Upper lobe of left lung (tissue), 6 donors: ENCODE results near the gene TMPRSS3. TPM values are rescaled to one million over a fixed set of nuclear protein-coding genes. Genes with fewer than 3 reads are reported as not detected.
A peak's percentile ranks its signal among the peaks of the same experiment; 100 is the strongest.

Experiments
- ATAC-seq, 2 donors: fragments of 200-7000 bp; cut with Tn5 transposase; one replicate each; pipeline ENCODE4 v1.9.1; 2022; ENCODE audit warnings: mild to moderate bottlenecking in 2 of 2, moderate library complexity in 2 of 2; ENCODE audit not compliant: low FRiP score in 2 of 2
- DNase-seq, 2 donors: peaks; one replicate each; pipeline ENCODE4 v3.0.0-alpha.2; 2019 to 2020
- H3K27ac ChIP-seq, 4 donors: fragments of 200-600 bp; sonication (generic); one replicate each; pipeline ENCODE4 v1.5.1; 2016 to 2019
- H3K27me3 ChIP-seq, 4 donors: fragments of 200-600 bp; sonication (generic); one replicate each; pipeline ENCODE4 v1.5.1; 2017 to 2019
- H3K36me3 ChIP-seq, 4 donors: fragments of 200-600 bp; sonication (generic); one replicate each; pipeline ENCODE4 v1.5.1; 2016 to 2019
- H3K4me1 ChIP-seq, 4 donors: fragments of 200-600 bp; sonication (generic); one replicate each; pipeline ENCODE4 v1.5.1; 2018 to 2019
- H3K4me3 ChIP-seq, 4 donors: fragments of 200-600 bp; sonication (generic); one replicate each; pipeline ENCODE4 v1.5.1; 2017 to 2019; ENCODE audit warnings: mild to moderate bottlenecking in 2 of 4, moderate library complexity in 1 of 4
- H3K9me3 ChIP-seq, 4 donors: fragments of 200-600 bp; sonication (generic); one replicate each; pipeline ENCODE4 v1.5.1; 2018 to 2019
- EP300 ChIP-seq, 4 donors: sonication (generic); formaldehyde crosslinking; IDR thresholded peaks; one replicate each; pipeline ENCODE4 v1.5.1; 2017; ENCODE audit warnings: antibody characterized with exemption in 4 of 4, control low read depth in 2 of 4
- POLR2A ChIP-seq, 4 donors: fragments of 450-650 bp; IDR thresholded peaks; one replicate each; pipeline ENCODE4 v1.5.1; 2016 to 2017; ENCODE audit warnings: antibody characterized with exemption in 4 of 4, mild to moderate bottlenecking in 2 of 4
- POLR2AphosphoS5 ChIP-seq, 2 donors: sonication (generic); formaldehyde crosslinking; IDR thresholded peaks; one replicate each; pipeline ENCODE4 v1.5.1; 2017; ENCODE audit warnings: antibody characterized with exemption in 2 of 2
- WGBS, 2 donors: methylation state at CpG; one replicate each; pipeline ENCODE4 v1.1.5; 2017 to 2018; 5-methylcytosine and 5-hydroxymethylcytosine counted together
- total RNA-seq, 6 donors: library from RNA; depleted of rRNA in 4 of 6; stranded (reverse); fragments of >200 nt in 4 of 6; gene quantifications; one replicate each; pipeline versions ENCODE4 v1.1.0 to v1.2.1, GENCODE V29; 2016 to 2021
- TF ChIP-seq, protein P1 (sequence below), 6 experiments: fragments of 450-650 bp in 4 of 6; fragments of 200-600 bp in 2 of 6; sonication (generic) in 2 of 6; IDR thresholded peaks; one replicate each; pipeline ENCODE4 v1.5.1; 2016 to 2019; ENCODE audit warnings: antibody characterized with exemption in 6 of 6
- donor health status: DM: no; HTN: no; CAD: no; lungs with moderate emphysema.
- donor health status: DM: no; HTN: yes; CAD: no; lungs with severe emphysema.

TMPRSS3 gene
- total RNA-seq, 6 donors from 2014 or later: 3.5 to 12.5 (median 5.8) TPM

DNA sequence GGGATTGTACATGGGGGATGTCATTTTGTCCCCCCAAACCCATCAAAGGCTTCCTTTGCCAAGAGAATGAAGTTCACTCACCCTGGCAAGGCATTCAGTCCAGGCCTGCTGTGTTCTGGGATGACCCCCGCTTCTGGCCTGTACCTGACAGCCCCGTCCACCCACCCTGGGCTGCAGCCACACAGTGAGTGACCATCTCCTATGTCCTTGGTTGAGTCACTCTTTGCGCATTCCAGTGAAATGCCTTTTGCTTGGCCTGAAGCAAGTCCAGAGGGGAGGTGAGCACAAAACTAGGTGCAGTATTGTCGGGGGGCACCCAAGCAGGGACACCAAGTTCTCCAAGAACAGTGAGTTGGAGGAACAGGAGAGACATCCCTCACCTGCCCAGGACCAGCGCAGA lies 10.2 kb downstream of the TMPRSS3 start:
- no peaks in the 10 kb centered on the region for H3K27me3 ChIP-seq
- peaks cover 0 to 10% (median 0%) of the 10 kb centered on the region in 4 donors for H3K9me3 ChIP-seq
- no peak for TF ChIP-seq POLR2A (IDR thresholded peaks at IDR 0.05)
- TF ChIP-seq EP300 (IDR thresholded peaks at IDR 0.05): no peak
- TF ChIP-seq POLR2AphosphoS5 (IDR thresholded peaks at IDR 0.05): no peak
- TF ChIP-seq, protein P1, sequence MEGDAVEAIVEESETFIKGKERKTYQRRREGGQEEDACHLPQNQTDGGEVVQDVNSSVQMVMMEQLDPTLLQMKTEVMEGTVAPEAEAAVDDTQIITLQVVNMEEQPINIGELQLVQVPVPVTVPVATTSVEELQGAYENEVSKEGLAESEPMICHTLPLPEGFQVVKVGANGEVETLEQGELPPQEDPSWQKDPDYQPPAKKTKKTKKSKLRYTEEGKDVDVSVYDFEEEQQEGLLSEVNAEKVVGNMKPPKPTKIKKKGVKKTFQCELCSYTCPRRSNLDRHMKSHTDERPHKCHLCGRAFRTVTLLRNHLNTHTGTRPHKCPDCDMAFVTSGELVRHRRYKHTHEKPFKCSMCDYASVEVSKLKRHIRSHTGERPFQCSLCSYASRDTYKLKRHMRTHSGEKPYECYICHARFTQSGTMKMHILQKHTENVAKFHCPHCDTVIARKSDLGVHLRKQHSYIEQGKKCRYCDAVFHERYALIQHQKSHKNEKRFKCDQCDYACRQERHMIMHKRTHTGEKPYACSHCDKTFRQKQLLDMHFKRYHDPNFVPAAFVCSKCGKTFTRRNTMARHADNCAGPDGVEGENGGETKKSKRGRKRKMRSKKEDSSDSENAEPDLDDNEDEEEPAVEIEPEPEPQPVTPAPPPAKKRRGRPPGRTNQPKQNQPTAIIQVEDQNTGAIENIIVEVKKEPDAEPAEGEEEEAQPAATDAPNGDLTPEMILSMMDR (IDR thresholded peaks at IDR 0.05): no peak
- WGBS, 2 donors: 97 to 100% methylated on average over 5 of the region's 5 CpGs
- H3K4me3 ChIP-seq: no peak overlapping the region
- H3K4me1 ChIP-seq: peaks cover 0 to 11% (median 8%) of the 10 kb centered on the region in 4 donors
- no peaks in the 10 kb centered on the region for H3K36me3 ChIP-seq
- no peak for DNase-seq
- no peak overlapping the region for H3K27ac ChIP-seq
- ATAC-seq: no peak

DNA sequence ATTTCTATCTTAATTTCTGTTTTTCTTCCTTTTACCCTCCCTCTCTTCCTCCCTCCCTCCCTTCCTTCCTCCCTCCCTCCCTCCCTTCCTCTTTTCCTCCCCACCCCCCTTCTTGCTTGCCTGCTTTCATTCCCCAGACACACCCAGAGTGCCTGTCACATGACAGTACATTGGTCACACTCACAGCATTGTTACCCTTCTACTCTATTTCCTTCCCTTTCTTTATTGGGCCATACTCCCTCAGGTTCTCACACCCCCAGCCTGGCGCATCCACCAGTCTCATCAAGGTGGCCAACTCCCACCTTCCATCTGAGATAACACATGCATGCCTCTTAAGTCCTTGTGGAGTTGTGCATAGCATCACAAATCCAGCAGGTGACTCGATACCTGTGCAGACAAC lies 10.9 kb downstream of the TMPRSS3 start:
- H3K27ac ChIP-seq: no peak overlapping the region
- 78 to 87% methylated on average over 2 of the region's 2 CpGs for WGBS, 2 donors
- no peak for ATAC-seq

DNA sequence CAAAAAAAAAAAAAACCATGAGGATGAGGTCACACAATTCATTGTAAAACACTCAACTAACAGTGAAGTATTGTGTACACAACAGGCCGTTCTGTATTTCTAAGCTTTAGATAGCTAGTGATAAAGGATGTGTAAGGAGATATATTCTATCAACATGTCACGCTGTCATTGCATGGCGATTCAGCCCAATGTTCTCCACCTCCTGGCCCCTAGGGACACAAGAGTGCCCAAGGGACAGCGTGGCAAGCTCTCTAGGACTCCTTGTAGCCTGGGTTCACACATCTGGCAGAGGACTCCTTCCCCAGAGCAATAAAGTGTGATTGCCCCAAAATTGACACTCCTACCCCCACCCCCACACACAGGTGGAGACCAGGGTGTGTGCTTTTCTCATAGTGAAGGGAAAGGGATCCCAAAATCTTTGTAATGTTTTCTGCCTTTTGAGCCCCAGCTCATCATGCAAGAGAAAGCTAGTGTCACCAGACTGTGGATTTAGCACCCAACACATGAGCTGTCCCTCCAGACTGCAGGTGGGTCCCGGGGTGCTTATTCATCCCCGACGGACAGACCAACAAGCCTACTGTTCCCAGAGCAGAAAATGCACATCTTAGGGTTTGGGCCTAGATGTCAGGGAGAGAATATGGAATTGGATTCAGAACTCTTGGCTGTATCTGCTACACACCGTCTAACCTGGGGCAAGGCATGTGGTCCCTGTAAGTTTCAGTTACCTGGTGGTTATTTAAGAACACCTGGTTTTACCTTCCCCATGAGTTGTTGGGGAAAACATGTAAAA lies 11.5 kb downstream of the TMPRSS3 start:
- no peak overlapping the region for H3K4me3 ChIP-seq
- H3K9me3 ChIP-seq: peaks cover 0 to 10% (median 0%) of the 10 kb centered on the region in 4 donors
- no peaks in the 10 kb centered on the region for H3K36me3 ChIP-seq
- WGBS, 2 donors: 76 to 77% methylated on average over 8 of the region's 8 CpGs
- DNase-seq (no peak), ATAC-seq (no peak)
- TF ChIP-seq POLR2A (IDR thresholded peaks at IDR 0.05): no peak
- TF ChIP-seq, protein P1 (IDR thresholded peaks at IDR 0.05): no peak
- peaks cover 0 to 10% (median 7%) of the 10 kb centered on the region in 4 donors for H3K4me1 ChIP-seq
- no peak overlapping the region for H3K27ac ChIP-seq
- H3K27me3 ChIP-seq: no peaks in the 10 kb centered on the region

More for the DNA sequence above, 10.9 kb downstream of the TMPRSS3 start:
- Histone ChIP-seq H3K36me3 (no peaks in the 10 kb centered on the region), H3K27me3 (no peaks in the 10 kb centered on the region), H3K4me1 (peaks cover 0 to 11% (median 8%) of the 10 kb centered on the region in 4 donors), H3K4me3 (no peak overlapping the region), H3K9me3 (peaks cover 0 to 10% (median 0%) of the 10 kb centered on the region in 4 donors)
- TF ChIP-seq POLR2AphosphoS5 (IDR thresholded peaks at IDR 0.05): no peak
- TF ChIP-seq, protein P1 (IDR thresholded peaks at IDR 0.05): no peak
- TF ChIP-seq EP300 (IDR thresholded peaks at IDR 0.05): no peak
- TF ChIP-seq POLR2A (IDR thresholded peaks at IDR 0.05): no peak
- DNase-seq: peak in 1 of 2 donors; percentile 33

DNA sequence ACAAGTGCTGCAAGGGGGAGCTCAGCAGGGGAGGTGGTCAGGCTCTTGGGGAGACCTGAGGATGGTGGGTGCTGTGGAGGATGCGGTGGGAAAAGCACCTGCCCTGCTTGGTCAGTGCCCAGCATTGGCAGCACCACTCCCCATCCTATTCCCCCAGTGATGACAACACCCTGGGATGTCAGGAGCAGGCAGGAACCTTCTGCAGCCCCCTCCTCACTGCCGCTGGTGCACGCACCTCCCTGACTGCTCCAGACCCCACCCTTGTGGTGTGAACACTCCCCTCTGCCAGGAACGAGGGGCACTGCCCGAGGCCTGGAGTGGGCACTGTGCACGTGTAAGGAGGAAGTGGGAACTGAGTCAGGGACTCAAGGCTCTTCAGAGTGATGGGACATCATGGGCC lies 12.5 kb downstream of the TMPRSS3 start:
- H3K27ac ChIP-seq: no peak overlapping the region
- DNase-seq: no peak
- no peak for ATAC-seq
- no peaks in the 10 kb centered on the region for H3K27me3 ChIP-seq
- 77 to 90% methylated on average over 6 of the region's 6 CpGs for WGBS, 2 donors
- TF ChIP-seq EP300 (IDR thresholded peaks at IDR 0.05): no peak
- no peak for TF ChIP-seq POLR2A (IDR thresholded peaks at IDR 0.05)
- TF ChIP-seq POLR2AphosphoS5 (IDR thresholded peaks at IDR 0.05): no peak
- TF ChIP-seq, protein P1 (IDR thresholded peaks at IDR 0.05): no peak
- H3K36me3 ChIP-seq: no peaks in the 10 kb centered on the region
- peaks cover 0 to 8% (median 2%) of the 10 kb centered on the region in 4 donors for H3K4me1 ChIP-seq
- H3K9me3 ChIP-seq: peaks cover 0 to 10% (median 0%) of the 10 kb centered on the region in 4 donors
- no peak overlapping the region for H3K4me3 ChIP-seq
